SK-N-SH treated with all-trans-retinoic acid at 6 μM for 48 hours (cell line): ENCODE data around the gene SMPDL3B.

Experiments
- ATAC-seq: fragments of 200-7000 bp; cut with Tn5 transposase; 3 replicates; pipeline ENCODE4 v1.9.1; 2020; ENCODE audit warnings: mild to moderate bottlenecking, moderate library complexity
- ARNTL ChIP-seq: fragments of 450-650 bp; formaldehyde crosslinking; IDR thresholded peaks from 2 replicates; pipeline ENCODE4 v1.5.0; 2020; ENCODE audit warnings: low read depth, mild to moderate bottlenecking, moderate library complexity, borderline replicate concordance
- BACH2 ChIP-seq: fragments of 250-450 bp; sonication (Bioruptor Pico); IDR thresholded peaks from 2 replicates; pipeline ENCODE4 v1.9.0; 2021; ENCODE audit warnings: mild to moderate bottlenecking, borderline replicate concordance
- CREB5 ChIP-seq: fragments of 250-450 bp; sonication (Bioruptor Pico); IDR thresholded peaks from 2 replicates; pipeline ENCODE4 v1.5.1; 2020; ENCODE audit warnings: low read depth, mild to moderate bottlenecking, moderate library complexity
- CSDC2 ChIP-seq: fragments of 250-450 bp; sonication (Bioruptor Pico); IDR thresholded peaks from 2 replicates; pipeline ENCODE4 v1.5.0; 2020; ENCODE audit warnings: mild to moderate bottlenecking, moderate library complexity
- ESRRG ChIP-seq: fragments of 250-450 bp; sonication (Bioruptor Pico); IDR thresholded peaks from 2 replicates; pipeline ENCODE4 v1.6.1; 2021; ENCODE audit warnings: mild to moderate bottlenecking
- GLIS3 ChIP-seq: fragments of 250-450 bp; sonication (Bioruptor Pico); IDR thresholded peaks from 2 replicates; pipeline ENCODE4 v1.5.0; 2020; ENCODE audit warnings: mild to moderate bottlenecking, moderate library complexity
- ISL1 ChIP-seq: fragments of 250-450 bp; sonication (Bioruptor Pico); IDR thresholded peaks from 2 replicates; pipeline ENCODE4 v2.1.2; 2022; ENCODE audit warnings: mild to moderate bottlenecking, moderate library complexity
- OSR1 ChIP-seq: fragments of 250-450 bp; sonication (Bioruptor Pico); IDR thresholded peaks from 2 replicates; pipeline ENCODE4 v1.8.0; 2022; ENCODE audit warnings: moderate library complexity, mild to moderate bottlenecking, inconsistent platforms
- POU6F1 ChIP-seq: fragments of 250-450 bp; sonication (Bioruptor Pico); IDR thresholded peaks from 2 replicates; pipeline ENCODE4 v1.8.0; 2021; ENCODE audit warnings: low read depth, mild to moderate bottlenecking, moderate library complexity, borderline replicate concordance
- PPARA ChIP-seq: fragments of 250-450 bp; sonication (Bioruptor Pico); IDR thresholded peaks from 2 replicates; pipeline ENCODE4 v1.5.0; 2020; ENCODE audit warnings: mild to moderate bottlenecking, borderline replicate concordance
- RARB ChIP-seq: fragments of 250-450 bp; sonication (Bioruptor Pico); IDR thresholded peaks from 2 replicates; pipeline ENCODE4 v1.8.0; 2021; ENCODE audit warnings: mild to moderate bottlenecking, moderate library complexity
- SNAI2 ChIP-seq: fragments of 250-450 bp; sonication (Bioruptor Pico); IDR thresholded peaks from 2 replicates; pipeline ENCODE4 v1.5.0; 2020; ENCODE audit warnings: mild to moderate bottlenecking, moderate library complexity
- TCF4 ChIP-seq: fragments of 250-450 bp; sonication (Bioruptor Pico); IDR thresholded peaks from 2 replicates; pipeline ENCODE4 v1.8.0; 2021; ENCODE audit warnings: mild to moderate bottlenecking, moderate library complexity, borderline replicate concordance
- ZC3H10 ChIP-seq: fragments of 250-450 bp; sonication (Bioruptor Pico); IDR thresholded peaks from 2 replicates; pipeline ENCODE4 v1.5.1; 2021; ENCODE audit warnings: mild to moderate bottlenecking, moderate library complexity
- ZFP3 ChIP-seq: fragments of 250-450 bp; sonication (Bioruptor Pico); IDR thresholded peaks from 2 replicates; pipeline ENCODE4 v1.5.0; 2020; ENCODE audit warnings: mild to moderate bottlenecking, moderate library complexity
- ZFP30 ChIP-seq: fragments of 450-650 bp; formaldehyde crosslinking; IDR thresholded peaks from 2 replicates; pipeline ENCODE4 v1.5.0; 2022; ENCODE audit warnings: mild to moderate bottlenecking, moderate library complexity
- ZNF565 ChIP-seq: fragments of 450-650 bp; formaldehyde crosslinking; conservative IDR thresholded peaks from 2 replicates; pipeline ENCODE4 v1.5.0; 2020; ENCODE audit warnings: low read depth, mild to moderate bottlenecking, moderate library complexity
- ZNF70 ChIP-seq: fragments of 450-650 bp; formaldehyde crosslinking; IDR thresholded peaks from 2 replicates; pipeline ENCODE4 v1.5.0; 2020; ENCODE audit warnings: mild to moderate bottlenecking, moderate library complexity
- ZNF8 ChIP-seq: fragments of 450-650 bp; formaldehyde crosslinking; IDR thresholded peaks from 2 replicates; pipeline ENCODE4 v1.5.0; 2020; ENCODE audit warnings: mild to moderate bottlenecking, moderate library complexity
- TF ChIP-seq, protein P1 (sequence below): fragments of 250-450 bp; sonication (Bioruptor Pico); IDR thresholded peaks from 2 replicates; pipeline ENCODE4 v1.8.0; 2020; ENCODE audit warnings: mild to moderate bottlenecking, moderate library complexity, borderline replicate concordance
- TF ChIP-seq, protein P2 (sequence below): fragments of 250-450 bp; sonication (Bioruptor Pico); IDR thresholded peaks from 2 replicates; pipeline ENCODE4 v1.5.0; 2020; ENCODE audit warnings: mild to moderate bottlenecking, moderate library complexity
- TF ChIP-seq, protein P3 (sequence below): fragments of 250-450 bp; sonication (Bioruptor Pico); IDR thresholded peaks from 2 replicates; pipeline ENCODE4 v1.5.1; 2021; ENCODE audit warnings: mild to moderate bottlenecking, moderate library complexity

Gene SMPDL3B

GRCh38 chr1:27957655-27958054 lies 22.9 kb downstream of the SMPDL3B start:
- TF ChIP-seq CSDC2 (CRISPR knock-in tag): no peak
- no peak for TF ChIP-seq ZNF565 (CRISPR knock-in tag)
- TF ChIP-seq GLIS3 (CRISPR knock-in tag): no peak
- TF ChIP-seq ZNF70 (CRISPR knock-in tag): no peak
- TF ChIP-seq RARB (CRISPR knock-in tag): no peak
- TF ChIP-seq ZNF8 (CRISPR knock-in tag): no peak
- TF ChIP-seq ARNTL (CRISPR knock-in tag): no peak
- TF ChIP-seq ZFP3: no peak
- no peak for TF ChIP-seq ISL1 (CRISPR knock-in tag)
- TF ChIP-seq PPARA (CRISPR knock-in tag): no peak
- no peak for TF ChIP-seq CREB5 (CRISPR knock-in tag)
- no peak for ATAC-seq

DNA sequence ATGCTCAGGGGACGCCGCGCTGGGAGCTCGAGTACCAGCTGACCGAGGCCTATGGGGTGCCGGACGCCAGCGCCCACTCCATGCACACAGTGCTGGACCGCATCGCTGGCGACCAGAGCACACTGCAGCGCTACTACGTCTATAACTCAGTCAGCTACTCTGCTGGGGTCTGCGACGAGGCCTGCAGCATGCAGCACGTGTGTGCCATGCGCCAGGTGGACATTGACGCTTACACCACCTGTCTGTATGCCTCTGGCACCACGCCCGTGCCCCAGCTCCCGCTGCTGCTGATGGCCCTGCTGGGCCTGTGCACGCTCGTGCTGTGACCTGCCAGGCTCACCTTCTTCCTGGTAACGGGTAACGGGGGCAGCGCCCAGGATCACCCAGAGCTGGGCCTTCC lies 23.7 kb downstream of the SMPDL3B start:
- ATAC-seq: no peak
- no peak for TF ChIP-seq ZNF70 (CRISPR knock-in tag)
- no peak for TF ChIP-seq BACH2 (CRISPR knock-in tag)
- no peak for TF ChIP-seq SNAI2 (CRISPR knock-in tag)
- no peak for TF ChIP-seq RARB (CRISPR knock-in tag)
- no peak for TF ChIP-seq GLIS3 (CRISPR knock-in tag)
- TF ChIP-seq ZFP30: no peak
- TF ChIP-seq, protein P1, sequence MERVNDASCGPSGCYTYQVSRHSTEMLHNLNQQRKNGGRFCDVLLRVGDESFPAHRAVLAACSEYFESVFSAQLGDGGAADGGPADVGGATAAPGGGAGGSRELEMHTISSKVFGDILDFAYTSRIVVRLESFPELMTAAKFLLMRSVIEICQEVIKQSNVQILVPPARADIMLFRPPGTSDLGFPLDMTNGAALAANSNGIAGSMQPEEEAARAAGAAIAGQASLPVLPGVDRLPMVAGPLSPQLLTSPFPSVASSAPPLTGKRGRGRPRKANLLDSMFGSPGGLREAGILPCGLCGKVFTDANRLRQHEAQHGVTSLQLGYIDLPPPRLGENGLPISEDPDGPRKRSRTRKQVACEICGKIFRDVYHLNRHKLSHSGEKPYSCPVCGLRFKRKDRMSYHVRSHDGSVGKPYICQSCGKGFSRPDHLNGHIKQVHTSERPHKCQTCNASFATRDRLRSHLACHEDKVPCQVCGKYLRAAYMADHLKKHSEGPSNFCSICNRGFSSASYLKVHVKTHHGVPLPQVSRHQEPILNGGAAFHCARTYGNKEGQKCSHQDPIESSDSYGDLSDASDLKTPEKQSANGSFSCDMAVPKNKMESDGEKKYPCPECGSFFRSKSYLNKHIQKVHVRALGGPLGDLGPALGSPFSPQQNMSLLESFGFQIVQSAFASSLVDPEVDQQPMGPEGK: no peak
- TF ChIP-seq ZNF565 (CRISPR knock-in tag): no peak
- TF ChIP-seq CREB5 (CRISPR knock-in tag): no peak
- no peak for TF ChIP-seq ZFP3
- no peak for TF ChIP-seq OSR1 (CRISPR knock-in tag)
- TF ChIP-seq, protein P2, sequence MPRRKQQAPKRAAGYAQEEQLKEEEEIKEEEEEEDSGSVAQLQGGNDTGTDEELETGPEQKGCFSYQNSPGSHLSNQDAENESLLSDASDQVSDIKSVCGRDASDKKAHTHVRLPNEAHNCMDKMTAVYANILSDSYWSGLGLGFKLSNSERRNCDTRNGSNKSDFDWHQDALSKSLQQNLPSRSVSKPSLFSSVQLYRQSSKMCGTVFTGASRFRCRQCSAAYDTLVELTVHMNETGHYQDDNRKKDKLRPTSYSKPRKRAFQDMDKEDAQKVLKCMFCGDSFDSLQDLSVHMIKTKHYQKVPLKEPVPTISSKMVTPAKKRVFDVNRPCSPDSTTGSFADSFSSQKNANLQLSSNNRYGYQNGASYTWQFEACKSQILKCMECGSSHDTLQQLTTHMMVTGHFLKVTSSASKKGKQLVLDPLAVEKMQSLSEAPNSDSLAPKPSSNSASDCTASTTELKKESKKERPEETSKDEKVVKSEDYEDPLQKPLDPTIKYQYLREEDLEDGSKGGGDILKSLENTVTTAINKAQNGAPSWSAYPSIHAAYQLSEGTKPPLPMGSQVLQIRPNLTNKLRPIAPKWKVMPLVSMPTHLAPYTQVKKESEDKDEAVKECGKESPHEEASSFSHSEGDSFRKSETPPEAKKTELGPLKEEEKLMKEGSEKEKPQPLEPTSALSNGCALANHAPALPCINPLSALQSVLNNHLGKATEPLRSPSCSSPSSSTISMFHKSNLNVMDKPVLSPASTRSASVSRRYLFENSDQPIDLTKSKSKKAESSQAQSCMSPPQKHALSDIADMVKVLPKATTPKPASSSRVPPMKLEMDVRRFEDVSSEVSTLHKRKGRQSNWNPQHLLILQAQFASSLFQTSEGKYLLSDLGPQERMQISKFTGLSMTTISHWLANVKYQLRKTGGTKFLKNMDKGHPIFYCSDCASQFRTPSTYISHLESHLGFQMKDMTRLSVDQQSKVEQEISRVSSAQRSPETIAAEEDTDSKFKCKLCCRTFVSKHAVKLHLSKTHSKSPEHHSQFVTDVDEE (CRISPR knock-in tag): no peak
- no peak for TF ChIP-seq ARNTL (CRISPR knock-in tag)
- TF ChIP-seq CSDC2 (CRISPR knock-in tag): no peak
- no peak for TF ChIP-seq TCF4 (CRISPR knock-in tag)
- TF ChIP-seq ESRRG (CRISPR knock-in tag): no peak

GRCh38 chr1:27959792-27960603 lies 25.2 kb downstream of the SMPDL3B start, which contains the start of gene XKR8:
Gene XKR8 (plus strand): TSS chr1:27959973. CDS start chr1:27960070, 97 bp downstream.
- no peak for ATAC-seq
- TF ChIP-seq OSR1 (CRISPR knock-in tag) (no peak), RARB (CRISPR knock-in tag) (no peak), ZNF8 (CRISPR knock-in tag) (no peak), BACH2 (CRISPR knock-in tag) (no peak), ARNTL (CRISPR knock-in tag) (no peak), PPARA (CRISPR knock-in tag) (no peak), TCF4 (CRISPR knock-in tag) (no peak), ISL1 (CRISPR knock-in tag) (no peak), POU6F1 (CRISPR knock-in tag) (no peak), ZFP3 (no peak), ZC3H10 (CRISPR knock-in tag) (no peak), GLIS3 (CRISPR knock-in tag) (no peak), ESRRG (CRISPR knock-in tag) (no peak), ZFP30 (no peak)
- TF ChIP-seq, protein P3, sequence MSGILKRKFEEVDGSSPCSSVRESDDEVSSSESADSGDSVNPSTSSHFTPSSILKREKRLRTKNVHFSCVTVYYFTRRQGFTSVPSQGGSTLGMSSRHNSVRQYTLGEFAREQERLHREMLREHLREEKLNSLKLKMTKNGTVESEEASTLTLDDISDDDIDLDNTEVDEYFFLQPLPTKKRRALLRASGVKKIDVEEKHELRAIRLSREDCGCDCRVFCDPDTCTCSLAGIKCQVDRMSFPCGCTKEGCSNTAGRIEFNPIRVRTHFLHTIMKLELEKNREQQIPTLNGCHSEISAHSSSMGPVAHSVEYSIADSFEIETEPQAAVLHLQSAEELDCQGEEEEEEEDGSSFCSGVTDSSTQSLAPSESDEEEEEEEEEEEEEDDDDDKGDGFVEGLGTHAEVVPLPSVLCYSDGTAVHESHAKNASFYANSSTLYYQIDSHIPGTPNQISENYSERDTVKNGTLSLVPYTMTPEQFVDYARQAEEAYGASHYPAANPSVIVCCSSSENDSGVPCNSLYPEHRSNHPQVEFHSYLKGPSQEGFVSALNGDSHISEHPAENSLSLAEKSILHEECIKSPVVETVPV: no peak
- TF ChIP-seq, protein P1: no peak
